HG03442 (cell line): ENCODE data around the gene PRR15L.

Experiments used
- ATAC-seq: cut with Tn5 transposase; IDR thresholded peaks from one replicate; pipeline ENCODE4 v1.9.1; 2021; ENCODE audit warnings: mild to moderate bottlenecking, moderate library complexity; ENCODE audit not compliant: unreplicated experiment

The PRR15L gene

DNA sequence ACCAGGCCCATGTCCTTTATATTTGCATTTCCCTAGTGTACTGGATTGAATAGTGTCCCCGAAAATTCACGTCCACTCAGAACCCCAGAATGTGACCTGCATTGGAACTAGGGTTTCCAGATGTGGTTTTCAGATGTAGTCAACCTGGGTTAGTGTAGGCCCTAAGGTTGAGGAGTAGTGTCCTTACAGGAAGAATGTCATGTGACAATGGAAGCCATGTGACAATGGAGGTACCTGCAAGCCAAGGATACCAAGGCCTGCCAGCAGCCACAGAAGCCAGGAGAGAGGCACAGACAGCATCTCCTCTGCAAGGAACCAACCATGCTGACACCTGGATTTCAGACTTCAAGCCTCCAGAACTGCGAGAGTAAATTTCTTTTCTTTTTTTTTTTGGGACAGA is 5.2 kb upstream of the PRR15L start:
- no peak for ATAC-seq

DNA sequence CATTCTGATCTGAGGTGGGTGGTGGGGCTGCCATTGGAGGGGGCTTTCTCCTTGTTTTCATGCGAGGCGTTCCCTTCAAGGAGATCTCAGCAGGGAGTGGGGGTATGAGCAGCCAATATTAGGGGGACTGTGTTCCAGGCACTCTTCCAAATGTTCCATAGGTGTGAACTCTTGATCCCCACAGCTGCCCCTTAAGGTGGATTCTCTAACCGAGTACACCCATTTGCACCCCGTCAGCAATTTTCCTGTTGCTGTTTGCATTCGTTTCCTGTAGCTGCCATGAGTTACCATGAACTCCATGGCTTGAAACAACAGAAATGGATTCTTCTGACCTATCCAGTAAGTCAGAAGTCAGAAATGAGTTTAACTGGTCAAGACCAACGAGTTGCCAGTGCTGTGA is 3.7 kb upstream of the PRR15L start:
- ATAC-seq, result no peak

DNA sequence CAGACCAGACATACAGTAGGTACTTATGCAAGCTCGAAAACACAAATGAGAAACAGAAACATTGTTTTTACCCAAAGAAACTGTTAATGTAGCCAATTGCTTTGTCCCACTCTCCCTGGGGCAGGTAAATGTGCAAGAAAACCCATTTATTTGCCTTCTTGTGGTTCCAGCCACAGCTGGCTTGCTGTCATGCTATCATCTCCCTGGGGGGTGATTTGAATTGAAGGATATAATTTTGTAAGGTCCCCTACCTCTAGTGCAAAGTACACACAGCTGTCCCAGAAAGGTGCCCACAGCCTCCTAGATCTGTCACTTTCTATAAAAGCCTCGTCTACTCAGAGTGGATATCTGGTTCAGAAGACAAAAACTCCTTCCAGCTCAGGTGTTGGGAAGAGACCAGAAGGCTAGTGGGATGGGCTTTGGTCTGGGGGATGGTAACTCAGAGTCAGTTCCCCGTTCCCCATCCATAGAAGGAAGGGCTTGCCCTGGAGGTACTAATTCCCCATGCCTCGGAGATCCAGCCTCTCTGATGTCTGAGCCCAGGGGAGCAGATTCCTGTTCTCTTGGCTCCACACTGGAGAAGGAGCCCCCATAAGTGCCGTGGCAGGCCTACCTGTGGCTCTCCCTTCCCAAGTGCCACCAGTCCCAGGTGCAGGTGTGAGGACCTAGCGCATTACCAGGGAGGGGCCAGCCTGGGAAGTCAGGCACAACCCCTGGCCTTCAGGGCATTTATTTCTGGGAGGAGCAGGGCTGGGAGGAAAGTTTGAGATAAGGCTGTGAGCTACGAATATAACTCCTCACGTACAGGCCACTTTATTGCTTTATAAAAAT is 2.4 kb upstream of the PRR15L start:
- ATAC-seq, result no peak

DNA sequence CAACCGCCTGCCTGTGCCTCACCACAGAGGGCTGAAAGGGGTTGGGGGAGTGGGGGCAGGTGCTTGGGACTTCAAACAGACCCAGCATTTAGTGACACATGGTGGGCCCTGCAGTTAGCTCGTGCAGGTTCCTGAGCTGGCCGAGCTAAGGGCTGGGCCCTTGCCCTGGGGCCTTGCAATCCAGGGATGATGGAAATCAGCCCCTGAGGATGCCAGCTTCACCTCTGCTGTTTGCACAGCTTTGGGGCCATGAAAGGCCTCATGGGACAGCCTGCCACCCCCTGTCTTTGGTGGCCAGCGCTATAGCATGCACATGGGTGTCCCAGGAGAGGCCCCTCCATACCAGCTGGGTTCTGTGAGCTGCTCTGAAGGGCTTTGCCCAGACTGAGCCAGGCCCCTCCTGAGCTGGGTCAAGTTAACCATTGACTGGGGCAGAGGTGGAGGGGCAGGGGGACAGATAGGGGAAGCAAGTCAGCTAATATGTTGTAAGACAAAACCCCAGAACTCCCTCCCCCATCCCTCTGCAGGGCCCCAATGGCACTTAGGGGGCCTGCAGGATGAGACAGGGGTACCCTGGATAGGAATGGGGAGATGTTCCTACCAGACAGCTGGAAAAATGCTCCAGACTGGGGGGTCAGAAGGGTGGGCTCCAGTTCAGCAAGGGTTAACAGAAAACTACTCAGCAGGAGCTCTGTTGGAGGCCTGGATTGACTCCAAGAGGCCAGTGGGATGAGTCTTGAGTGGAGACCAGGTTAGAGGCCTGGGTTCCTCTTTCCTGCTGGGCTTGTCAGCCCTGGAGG is 692 bp downstream of the PRR15L start:
- no peak for ATAC-seq

DNA sequence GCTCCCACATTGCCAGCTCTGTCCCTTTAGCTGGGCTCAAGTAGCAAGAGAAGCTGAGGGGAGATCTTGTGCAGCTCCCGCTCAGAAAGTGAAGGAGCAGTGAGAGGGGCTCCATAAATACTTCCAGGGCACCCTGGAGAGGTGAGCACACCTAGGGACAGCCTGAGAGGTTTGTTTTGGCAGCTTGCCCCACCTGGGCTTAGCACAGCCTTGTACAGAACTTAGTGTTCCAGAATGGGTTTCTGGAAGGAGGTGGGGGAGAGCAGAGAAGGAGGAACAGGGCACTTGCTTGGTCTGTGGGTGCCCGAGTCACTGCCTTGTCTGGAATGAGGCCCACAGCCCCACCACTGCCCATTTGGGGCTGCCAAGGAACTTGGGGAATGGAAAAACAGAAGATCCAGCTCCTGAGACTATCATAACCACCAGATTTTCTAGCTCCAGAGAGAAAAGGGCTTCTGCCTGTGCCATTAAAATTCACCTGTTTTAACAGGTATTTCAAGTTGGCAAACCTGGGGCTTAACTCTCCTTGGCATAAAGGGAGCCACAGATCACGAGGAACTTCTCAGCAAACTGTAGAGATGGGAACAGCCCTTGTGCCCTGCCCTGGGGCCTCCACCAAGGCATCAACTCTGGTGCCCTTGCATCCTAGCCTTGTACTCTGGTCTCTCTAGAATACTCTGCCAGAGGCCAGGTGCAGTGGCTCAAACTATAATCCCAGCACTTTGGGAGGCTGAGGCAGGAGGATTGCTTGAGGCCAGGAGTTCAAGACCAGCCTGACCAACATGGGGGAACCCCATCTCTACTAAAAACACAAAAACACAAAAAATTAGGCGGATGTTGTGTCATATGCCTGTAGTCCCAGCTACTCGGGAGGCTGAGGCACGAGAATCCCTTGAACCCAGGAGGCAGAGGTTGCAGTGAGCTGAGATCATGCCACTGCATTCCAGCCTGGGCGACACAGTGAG is 1.9 kb downstream of the PRR15L start:
- ATAC-seq, result no peak

DNA sequence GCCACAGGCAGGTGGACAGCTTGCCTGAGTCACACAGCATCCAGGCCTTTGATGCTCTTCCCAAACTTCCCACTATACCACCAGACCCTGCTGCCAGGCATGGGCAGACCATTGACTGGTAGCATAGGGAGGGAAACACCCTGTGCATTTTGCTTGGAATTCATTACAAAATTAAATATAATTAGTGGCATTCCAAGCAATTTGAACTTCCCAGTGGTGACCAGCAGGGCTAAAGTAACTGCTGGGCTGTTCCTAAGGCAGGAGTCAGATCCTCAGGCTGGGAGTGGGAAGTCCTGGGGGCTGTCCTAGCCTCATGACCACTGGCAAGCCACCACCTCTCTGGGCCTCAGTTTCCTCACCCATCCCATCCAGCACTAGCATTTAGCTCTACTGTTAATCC is 3.8 kb downstream of the PRR15L start:
- no peak for ATAC-seq

DNA sequence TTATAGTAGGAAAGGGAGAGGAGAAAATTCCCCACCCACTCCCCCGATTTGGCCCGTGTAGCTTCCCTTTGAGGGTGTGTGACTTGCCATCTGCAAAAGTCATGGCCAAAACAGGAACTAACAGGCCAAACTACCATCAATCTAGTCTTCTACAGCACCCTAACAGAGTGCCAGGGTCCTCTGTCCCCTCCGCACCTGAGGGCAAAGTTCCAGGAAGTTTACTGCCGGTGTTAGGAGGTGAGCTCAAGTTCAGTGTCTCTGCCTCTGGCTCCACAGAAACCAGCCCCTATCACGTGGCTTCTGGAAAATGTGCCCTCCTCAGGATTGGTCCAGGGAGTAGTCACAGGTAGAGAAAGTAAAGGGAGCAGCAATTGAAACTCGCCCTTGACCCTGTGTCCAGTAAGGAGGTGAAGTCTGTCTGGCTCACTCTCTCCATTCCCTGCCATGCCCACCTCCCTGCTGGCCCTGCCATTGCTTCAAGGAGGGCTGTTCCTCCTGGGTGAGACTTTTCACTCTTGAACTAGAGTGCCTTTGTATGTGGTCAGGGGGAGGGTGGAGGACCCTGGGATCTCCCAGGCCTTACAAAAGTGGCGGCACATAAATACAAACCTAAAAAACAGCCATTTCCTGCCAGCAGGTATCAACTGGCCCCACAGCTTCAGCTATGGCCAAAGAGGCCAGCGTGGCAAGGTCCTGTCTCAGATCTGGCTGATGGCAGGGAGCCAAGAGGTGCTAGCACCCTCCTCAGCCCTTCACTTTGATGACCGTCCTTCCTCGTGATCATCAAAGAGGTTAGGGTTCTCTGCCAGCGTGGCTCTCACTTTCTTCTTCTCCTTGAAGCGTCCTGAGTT is 5.3 kb downstream of the PRR15L start:
- ATAC-seq, result no peak

DNA sequence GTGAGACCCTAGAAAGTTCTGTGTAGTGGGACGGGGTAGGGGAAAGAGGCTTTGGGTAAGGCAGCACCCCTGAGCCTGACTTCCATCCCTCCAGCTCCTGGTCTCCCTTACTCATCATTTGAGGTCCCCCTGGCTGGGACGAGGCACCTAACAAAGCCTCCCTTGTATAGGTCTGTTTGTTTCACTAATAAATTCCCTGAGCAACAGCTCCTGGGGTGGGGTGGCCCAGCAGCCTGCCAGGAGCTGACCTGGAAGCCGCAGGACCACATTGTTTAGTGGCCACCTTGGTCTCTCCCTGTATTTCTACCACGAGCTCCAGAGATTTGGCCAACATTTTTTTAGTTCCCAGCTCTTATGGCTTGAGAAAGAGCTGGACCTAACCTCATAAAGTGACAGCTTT is 7.2 kb downstream of the PRR15L start:
- no peak for ATAC-seq

DNA sequence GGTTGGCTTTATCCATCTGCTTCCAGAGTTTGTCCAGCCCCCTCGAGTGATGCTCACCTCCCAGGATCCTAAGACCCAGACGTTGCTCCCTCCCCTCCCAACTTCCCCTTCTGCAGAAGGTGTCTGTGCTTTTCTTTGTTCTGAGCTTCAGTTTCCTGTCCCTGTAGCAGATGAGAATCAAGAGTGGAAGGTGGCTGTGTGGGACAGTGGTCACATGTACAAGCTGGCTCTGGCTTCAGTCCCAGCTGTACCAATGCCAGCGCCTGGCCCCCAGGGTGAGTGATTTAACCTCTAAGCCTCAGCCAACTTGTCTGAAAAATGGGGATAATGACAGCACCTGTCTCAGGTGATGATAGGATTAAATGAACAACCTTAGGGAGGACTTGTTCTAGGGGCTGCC is 7.7 kb downstream of the PRR15L start:
- no peak for ATAC-seq

DNA sequence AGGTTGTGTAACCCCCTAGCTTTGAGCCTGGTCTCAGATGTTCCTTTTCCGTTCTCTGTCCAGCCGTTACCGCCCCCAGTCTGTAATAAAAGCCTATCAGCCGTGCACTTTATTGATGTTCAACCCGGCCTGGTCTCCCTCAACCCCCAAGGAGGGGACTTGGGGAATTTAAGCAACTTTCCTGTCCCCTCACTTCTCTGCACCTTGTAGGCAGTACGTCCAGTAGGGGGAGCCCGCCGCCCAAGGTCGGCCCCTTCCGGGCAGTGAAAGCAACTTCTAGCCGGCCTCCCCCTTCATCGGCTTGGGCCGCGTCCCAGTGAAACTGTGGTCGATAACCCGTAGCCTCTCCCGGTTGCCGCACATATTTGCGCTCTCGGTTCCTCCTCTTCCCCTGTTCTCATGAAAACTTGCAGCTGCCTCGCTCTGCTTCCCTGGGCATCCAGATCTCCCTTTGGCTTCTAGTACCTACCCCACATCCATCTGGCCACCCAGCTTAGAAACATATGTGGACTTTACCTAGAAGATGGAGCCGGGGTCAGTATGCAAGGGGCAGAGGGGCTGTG is 8.4 kb downstream of the PRR15L start:
- ATAC-seq, result no peak

DNA sequence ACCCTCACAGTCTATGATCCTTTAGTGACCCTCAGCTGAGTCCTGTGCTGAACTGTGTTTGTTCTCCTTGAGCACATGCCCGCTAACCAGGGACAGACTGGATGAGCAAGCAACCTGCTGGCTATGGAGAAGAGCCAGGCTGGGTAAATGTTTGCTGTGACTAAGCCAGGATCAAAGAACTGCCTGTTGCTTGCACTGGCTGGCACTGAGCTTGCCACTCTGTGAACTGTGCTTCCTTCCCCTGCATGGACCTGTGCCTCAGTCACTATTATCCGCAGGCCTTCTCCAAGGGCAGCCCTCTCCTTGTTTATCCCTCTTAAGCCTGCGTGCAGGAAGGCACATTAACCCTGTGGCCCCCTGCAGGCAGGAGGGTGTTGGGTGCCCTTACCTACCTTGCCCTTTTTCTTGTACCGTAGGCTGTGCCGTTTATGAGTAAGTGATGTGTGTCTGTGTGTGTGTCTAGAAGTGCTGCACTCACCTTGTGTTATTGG is 8.9 kb downstream of the PRR15L start:
- ATAC-seq, result no peak

DNA sequence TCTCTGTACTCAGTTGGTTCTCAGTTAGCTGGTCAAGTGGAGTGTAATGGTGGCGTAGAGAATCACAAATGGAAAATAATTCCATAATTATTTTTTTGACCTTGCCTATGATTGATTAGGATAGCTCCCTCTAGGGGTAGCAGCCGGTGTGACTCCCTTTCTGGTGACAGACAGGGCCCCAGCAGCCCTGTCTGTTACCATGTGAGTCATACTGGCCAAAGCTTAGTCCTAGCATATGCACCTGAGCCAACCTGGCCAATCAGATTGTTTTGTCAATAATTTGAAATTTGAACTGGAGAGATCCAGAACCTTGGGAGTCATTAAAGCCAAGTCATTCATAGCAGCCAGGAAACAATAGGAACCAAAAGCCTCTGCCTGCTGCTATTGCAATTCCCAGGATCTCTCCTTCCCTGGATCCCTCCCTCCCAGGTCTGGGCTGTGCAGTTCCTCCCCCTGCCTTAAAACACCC is 10.7 kb downstream of the PRR15L start:
- peak; percentile 65 for ATAC-seq

DNA sequence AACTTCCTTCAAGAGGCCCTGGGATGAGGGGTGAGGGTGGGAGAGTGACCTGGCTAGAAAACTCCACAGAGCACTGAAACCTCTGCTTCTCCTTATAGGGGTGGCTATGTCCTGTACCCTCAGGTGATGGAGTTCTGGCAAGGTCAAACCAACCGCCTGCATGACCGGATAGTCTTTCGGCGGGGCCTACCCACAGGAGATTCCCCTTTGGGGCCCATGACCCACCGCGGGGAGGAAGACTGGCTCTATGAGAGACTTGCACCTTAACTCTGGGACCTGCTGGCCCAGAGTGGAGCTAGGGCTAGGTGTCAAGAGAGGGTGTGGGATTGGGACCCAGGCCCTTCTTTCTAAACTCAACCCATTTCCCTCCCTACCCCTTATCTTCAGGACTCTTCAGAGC is 11.2 kb downstream of the PRR15L start:
- ATAC-seq, result no peak

DNA sequence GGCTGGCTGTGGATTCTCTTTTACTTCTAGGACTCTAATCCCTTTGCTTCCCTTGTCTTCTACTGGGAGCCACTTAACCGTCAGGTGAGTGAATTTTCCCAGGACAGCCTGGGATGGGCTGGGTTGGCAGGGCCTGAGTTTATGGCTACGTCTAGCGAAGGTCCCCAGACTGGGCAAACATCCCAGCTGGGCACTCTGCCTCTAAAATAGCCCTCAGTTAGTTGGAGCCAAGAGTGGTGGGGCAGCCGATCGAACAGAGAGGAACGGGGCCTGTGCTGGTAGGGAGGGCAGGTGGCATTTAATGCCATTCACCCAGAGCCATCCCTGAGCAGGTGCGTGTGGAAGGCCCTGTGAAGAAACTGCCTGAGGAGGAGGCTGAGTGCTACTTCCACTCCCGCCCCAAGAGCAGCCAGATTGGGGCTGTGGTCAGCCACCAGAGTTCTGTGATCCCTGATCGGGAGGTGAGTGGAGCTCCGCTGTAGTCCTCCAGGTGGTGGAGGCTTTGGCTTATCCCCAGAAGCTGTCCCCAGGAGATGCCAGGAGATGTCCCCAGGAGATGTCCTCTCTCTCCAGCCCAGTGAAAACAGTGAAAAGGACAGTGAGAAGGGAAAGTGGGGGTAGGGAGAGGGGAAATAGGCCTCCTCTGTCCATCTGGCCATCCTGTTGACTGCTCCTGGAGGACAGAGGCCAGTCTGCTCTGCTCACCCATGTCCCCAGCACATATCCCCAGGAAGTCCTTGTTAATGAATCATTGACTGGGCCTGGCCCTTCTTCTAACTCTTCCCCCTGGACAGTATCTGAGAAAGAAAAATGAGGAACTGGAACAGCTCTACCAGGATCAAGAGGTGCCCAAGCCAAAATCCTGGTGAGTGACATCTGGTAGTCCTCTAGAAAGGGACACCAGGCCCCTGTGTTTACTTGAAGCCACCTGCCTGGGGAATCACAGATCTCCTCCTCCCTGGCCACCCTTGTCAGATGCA is 11.9 kb downstream of the PRR15L start:
- ATAC-seq, result no peak

DNA sequence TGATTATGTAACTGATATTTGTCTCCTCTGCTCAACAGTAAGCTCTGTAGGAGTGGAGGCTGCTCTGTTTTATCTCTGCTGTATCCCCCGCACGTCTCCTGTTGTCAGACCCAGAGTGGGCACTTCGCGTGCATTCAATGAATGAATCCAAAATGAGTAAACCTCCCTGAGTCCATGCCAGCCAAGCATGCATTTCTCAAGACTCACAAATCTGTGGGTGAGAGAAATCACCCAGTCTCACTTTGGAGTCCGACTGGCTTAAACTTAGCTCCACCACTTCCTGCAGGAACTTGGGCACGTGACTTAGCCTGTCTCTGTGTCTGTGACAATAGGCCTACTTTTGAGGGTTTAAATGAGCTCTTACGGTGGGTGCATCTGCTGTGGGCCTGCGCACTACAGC is 12.6 kb downstream of the PRR15L start:
- ATAC-seq, result no peak

DNA sequence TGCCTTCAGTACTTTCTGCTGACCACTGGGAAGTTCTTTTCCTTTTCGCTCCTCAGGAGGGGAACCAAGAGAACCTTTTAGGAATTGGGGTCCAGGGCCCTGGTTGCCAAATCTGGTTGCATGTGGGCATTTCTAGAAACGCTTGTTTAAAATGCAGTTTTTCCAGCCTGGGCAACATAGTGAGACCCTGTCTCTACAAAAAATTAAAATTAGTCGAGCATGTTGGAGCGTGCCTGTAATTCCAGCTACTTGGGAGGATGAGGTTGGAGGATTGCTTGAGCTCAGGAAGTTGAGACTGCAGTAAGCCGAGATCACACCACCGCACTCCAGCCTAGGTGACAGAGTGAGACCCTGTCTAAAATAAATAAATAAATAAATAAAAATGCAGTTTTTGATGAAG is 15.1 kb downstream of the PRR15L start:
- ATAC-seq, result no peak

DNA sequence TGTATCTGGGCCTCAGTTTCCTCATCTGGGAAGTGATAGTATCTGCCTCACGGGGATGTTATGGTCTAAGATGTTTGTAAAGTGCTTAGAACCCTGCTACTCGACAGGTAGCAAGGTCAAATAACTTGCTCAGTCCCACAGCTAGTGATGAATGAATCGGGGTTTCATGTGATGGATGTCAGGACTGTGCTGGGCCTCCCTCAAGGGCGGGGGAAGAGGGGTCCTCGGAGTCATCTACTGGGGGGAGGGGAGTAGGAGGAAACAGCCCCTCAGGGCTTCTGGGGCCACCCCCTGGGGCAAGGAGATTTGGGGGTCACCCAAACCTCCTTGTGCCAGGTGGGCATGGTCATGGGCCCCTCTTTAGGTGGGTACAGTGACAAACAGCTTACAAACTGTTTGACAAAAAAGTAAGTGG is 15.6 kb downstream of the PRR15L start:
- no peak for ATAC-seq
